ENCODE results near the gene SDCCAG8. TPM values are rescaled to one million over a fixed set of nuclear protein-coding genes. Genes with fewer than 3 reads are reported as not detected.

SDCCAG8 gene
- total and polyA plus RNA-seq, 2 experiments from 2014 or later, result 28.0 to 66.7 TPM

- TF ChIP-seq, protein P1, sequence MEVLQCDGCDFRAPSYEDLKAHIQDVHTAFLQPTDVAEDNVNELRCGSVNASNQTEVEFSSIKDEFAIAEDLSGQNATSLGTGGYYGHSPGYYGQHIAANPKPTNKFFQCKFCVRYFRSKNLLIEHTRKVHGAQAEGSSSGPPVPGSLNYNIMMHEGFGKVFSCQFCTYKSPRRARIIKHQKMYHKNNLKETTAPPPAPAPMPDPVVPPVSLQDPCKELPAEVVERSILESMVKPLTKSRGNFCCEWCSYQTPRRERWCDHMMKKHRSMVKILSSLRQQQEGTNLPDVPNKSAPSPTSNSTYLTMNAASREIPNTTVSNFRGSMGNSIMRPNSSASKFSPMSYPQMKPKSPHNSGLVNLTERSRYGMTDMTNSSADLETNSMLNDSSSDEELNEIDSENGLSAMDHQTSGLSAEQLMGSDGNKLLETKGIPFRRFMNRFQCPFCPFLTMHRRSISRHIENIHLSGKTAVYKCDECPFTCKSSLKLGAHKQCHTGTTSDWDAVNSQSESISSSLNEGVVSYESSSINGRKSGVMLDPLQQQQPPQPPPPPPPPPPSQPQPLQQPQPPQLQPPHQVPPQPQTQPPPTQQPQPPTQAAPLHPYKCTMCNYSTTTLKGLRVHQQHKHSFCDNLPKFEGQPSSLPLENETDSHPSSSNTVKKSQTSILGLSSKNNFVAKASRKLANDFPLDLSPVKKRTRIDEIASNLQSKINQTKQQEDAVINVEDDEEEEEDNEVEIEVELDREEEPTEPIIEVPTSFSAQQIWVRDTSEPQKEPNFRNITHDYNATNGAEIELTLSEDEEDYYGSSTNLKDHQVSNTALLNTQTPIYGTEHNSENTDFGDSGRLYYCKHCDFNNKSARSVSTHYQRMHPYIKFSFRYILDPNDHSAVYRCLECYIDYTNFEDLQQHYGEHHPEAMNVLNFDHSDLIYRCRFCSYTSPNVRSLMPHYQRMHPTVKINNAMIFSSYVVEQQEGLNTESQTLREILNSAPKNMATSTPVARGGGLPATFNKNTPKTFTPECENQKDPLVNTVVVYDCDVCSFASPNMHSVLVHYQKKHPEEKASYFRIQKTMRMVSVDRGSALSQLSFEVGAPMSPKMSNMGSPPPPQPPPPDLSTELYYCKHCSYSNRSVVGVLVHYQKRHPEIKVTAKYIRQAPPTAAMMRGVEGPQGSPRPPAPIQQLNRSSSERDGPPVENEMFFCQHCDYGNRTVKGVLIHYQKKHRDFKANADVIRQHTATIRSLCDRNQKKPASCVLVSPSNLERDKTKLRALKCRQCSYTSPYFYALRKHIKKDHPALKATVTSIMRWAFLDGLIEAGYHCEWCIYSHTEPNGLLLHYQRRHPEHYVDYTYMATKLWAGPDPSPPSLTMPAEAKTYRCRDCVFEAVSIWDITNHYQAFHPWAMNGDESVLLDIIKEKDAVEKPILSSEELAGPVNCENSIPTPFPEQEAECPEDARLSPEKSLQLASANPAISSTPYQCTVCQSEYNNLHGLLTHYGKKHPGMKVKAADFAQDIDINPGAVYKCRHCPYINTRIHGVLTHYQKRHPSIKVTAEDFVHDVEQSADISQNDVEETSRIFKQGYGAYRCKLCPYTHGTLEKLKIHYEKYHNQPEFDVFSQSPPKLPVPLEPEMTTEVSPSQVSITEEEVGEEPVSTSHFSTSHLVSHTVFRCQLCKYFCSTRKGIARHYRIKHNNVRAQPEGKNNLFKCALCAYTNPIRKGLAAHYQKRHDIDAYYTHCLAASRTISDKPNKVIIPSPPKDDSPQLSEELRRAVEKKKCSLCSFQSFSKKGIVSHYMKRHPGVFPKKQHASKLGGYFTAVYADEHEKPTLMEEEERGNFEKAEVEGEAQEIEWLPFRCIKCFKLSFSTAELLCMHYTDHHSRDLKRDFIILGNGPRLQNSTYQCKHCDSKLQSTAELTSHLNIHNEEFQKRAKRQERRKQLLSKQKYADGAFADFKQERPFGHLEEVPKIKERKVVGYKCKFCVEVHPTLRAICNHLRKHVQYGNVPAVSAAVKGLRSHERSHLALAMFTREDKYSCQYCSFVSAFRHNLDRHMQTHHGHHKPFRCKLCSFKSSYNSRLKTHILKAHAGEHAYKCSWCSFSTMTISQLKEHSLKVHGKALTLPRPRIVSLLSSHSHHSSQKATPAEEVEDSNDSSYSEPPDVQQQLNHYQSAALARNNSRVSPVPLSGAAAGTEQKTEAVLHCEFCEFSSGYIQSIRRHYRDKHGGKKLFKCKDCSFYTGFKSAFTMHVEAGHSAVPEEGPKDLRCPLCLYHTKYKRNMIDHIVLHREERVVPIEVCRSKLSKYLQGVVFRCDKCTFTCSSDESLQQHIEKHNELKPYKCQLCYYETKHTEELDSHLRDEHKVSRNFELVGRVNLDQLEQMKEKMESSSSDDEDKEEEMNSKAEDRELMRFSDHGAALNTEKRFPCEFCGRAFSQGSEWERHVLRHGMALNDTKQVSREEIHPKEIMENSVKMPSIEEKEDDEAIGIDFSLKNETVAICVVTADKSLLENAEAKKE (CRISPR knock-in tag; IDR thresholded peaks at IDR 0.05), result no peak
- TF ChIP-seq JUNB (IDR thresholded peaks at IDR 0.05; ENCODE audit: unreplicated experiment) (no peak), STAT1 (IDR thresholded peaks at IDR 0.05; ENCODE audit: unreplicated experiment) (no peak)
Measured at GRCh38 chr1:243434594-243434993, 178.8 kb downstream of the SDCCAG8 start (continued).

DNA sequence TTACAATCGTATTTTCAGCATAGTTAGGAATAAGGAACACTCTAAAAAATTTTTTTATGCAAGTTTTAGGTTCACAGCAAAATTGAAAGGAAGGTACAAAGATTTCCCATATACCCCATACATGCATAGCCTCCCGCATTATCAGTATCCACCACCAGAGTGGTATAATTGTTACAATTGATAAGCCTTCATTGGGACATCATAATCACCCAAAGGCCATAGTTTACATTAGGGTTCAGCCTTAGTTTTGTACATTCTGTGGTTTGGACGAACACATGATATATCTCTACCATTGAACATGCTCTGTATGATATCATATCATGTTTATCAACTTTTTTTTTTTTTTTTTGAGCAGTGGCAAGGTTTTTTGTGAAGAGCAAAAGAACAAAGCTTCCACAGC, 180.0 kb downstream of the SDCCAG8 start:
- no peaks in the 10 kb centered on the region for H4K20me1 ChIP-seq (replicated peaks; ENCODE audit: insufficient read depth)
- no peaks in the 10 kb centered on the region for H3K36me3 ChIP-seq (ENCODE audit: insufficient read depth)
- no peak overlapping the region for H2AFZ ChIP-seq
- H3K4me2 ChIP-seq, result no peak overlapping the region
- Mint-ChIP-seq H3K36me3 (ENCODE audit: low read depth) (no peaks in the 10 kb centered on the region), H3K4me1 (peaks cover 36% of the 10 kb centered on the region), H3K27ac (no peak overlapping the region), H3K9me3 (no peaks in the 10 kb centered on the region), H3K4me3 (no peak overlapping the region), H3K27me3 (ENCODE audit: insufficient read depth, low read depth, poor library complexity) (no peaks in the 10 kb centered on the region)
- TF ChIP-seq, protein P2, sequence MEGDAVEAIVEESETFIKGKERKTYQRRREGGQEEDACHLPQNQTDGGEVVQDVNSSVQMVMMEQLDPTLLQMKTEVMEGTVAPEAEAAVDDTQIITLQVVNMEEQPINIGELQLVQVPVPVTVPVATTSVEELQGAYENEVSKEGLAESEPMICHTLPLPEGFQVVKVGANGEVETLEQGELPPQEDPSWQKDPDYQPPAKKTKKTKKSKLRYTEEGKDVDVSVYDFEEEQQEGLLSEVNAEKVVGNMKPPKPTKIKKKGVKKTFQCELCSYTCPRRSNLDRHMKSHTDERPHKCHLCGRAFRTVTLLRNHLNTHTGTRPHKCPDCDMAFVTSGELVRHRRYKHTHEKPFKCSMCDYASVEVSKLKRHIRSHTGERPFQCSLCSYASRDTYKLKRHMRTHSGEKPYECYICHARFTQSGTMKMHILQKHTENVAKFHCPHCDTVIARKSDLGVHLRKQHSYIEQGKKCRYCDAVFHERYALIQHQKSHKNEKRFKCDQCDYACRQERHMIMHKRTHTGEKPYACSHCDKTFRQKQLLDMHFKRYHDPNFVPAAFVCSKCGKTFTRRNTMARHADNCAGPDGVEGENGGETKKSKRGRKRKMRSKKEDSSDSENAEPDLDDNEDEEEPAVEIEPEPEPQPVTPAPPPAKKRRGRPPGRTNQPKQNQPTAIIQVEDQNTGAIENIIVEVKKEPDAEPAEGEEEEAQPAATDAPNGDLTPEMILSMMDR (conservative IDR thresholded peaks at IDR 0.05; ENCODE audit: low read depth in 2 of 2), result peak in 1 of 2 experiments; percentile 38; a peak in 2 of 4 replicates
- no peak for TF ChIP-seq POLR2AphosphoS5 (IDR thresholded peaks at IDR 0.05; ENCODE audit: low read depth)
- no peak for ATAC-seq
- no peak for DNase-seq (ENCODE audit: low spot score)
- no peak overlapping the region for H3K27ac ChIP-seq (ENCODE audit: low read depth)
- no peaks in the 10 kb centered on the region for H3K9me2 ChIP-seq (ENCODE audit: insufficient read depth)
- H3K4me1 ChIP-seq (ENCODE audit: insufficient read depth), result peaks cover 8% of the 10 kb centered on the region
- no peaks in the 10 kb centered on the region for H3K27me3 ChIP-seq (ENCODE audit: insufficient read depth)
- no peaks in the 10 kb centered on the region for H3F3A ChIP-seq (replicated peaks; ENCODE audit: low read depth)
- H3K4me3 ChIP-seq, result no peak overlapping the region
- H3K79me2 ChIP-seq (replicated peaks; ENCODE audit: insufficient read depth), result no peaks in the 10 kb centered on the region

All from GM23338 (cell line).